ENCODE measurements around the gene IAH1.

The IAH1 gene

GRCh38 chr2:9474361-9475057, at the start of gene IAH1:
IAH1 (plus strand) TSS chr2:9474551; CDS start chr2:9474567, 16 bp downstream.
- DNase-seq = no peak

GRCh38 chr2:9428965-9429577, 45.3 kb upstream of the IAH1 start:
- no peak for DNase-seq

- no peak for DNase-seq
Measured at GRCh38 chr2:9430316-9431293, 43.7 kb upstream of the IAH1 start.

- no peak for DNase-seq
Measured at GRCh38 chr2:9434489-9434888, 39.9 kb upstream of the IAH1 start.

GRCh38 chr2:9439536-9439935, 34.8 kb upstream of the IAH1 start:
- DNase-seq = no peak

- DNase-seq = no peak
Measured at GRCh38 chr2:9440058-9440727, 34.2 kb upstream of the IAH1 start.

- DNase-seq = no peak
Measured at GRCh38 chr2:9441556-9441955, 32.8 kb upstream of the IAH1 start.

GRCh38 chr2:9443526-9443925, 30.8 kb upstream of the IAH1 start:
- no peak for DNase-seq

GRCh38 chr2:9445089-9445488, 29.3 kb upstream of the IAH1 start:
- no peak for DNase-seq

- no peak for DNase-seq
Measured at GRCh38 chr2:9451231-9451630, 23.1 kb upstream of the IAH1 start.

GRCh38 chr2:9460441-9461017, 13.8 kb upstream of the IAH1 start:
- no peak for DNase-seq

GRCh38 chr2:9461079-9461478, 13.3 kb upstream of the IAH1 start:
- DNase-seq = no peak

GRCh38 chr2:9462313-9462712, 12.0 kb upstream of the IAH1 start:
- no peak for DNase-seq

GRCh38 chr2:9462886-9463697, 11.3 kb upstream of the IAH1 start:
- DNase-seq = peak; percentile 46

GRCh38 chr2:9463698-9464034, 10.7 kb upstream of the IAH1 start:
- DNase-seq = no peak

GRCh38 chr2:9465170-9465569, 9.2 kb upstream of the IAH1 start:
- DNase-seq = no peak

GRCh38 chr2:9466147-9466683, 8.1 kb upstream of the IAH1 start:
- DNase-seq = no peak

- no peak for DNase-seq
Measured at GRCh38 chr2:9467687-9468086, 6.7 kb upstream of the IAH1 start.

- no peak for DNase-seq
Measured at GRCh38 chr2:9471206-9471605, 3.1 kb upstream of the IAH1 start.

- no peak for DNase-seq
Measured at GRCh38 chr2:9472511-9472910, 1.8 kb upstream of the IAH1 start.

GRCh38 chr2:9473308-9473984, 905 bp upstream of the IAH1 start:
- no peak for DNase-seq
